Breast epithelium (tissue), 3 donors: ENCODE results near the gene AMBP.

Experiments used
- POLR2A ChIP-seq: fragments of 450-650 bp; IDR thresholded peaks from one replicate; pipeline ENCODE4 v1.6.1; 2016; ENCODE audit warnings: antibody characterized with exemption, mild to moderate bottlenecking, moderate library complexity
- POLR2AphosphoS5 ChIP-seq, 3 donors: sonication (generic); formaldehyde crosslinking; IDR thresholded peaks; one replicate each; pipeline ENCODE4 v1.6.1; 2017; ENCODE audit warnings: antibody characterized with exemption in 3 of 3
- TF ChIP-seq, protein P1 (sequence below), 3 donors: fragments of 450-650 bp; IDR thresholded peaks; one replicate each; pipeline ENCODE4 v1.5.1; 2016 to 2017; ENCODE audit warnings: antibody characterized with exemption in 3 of 3, mild to moderate bottlenecking in 3 of 3, moderate library complexity in 3 of 3

DNA sequence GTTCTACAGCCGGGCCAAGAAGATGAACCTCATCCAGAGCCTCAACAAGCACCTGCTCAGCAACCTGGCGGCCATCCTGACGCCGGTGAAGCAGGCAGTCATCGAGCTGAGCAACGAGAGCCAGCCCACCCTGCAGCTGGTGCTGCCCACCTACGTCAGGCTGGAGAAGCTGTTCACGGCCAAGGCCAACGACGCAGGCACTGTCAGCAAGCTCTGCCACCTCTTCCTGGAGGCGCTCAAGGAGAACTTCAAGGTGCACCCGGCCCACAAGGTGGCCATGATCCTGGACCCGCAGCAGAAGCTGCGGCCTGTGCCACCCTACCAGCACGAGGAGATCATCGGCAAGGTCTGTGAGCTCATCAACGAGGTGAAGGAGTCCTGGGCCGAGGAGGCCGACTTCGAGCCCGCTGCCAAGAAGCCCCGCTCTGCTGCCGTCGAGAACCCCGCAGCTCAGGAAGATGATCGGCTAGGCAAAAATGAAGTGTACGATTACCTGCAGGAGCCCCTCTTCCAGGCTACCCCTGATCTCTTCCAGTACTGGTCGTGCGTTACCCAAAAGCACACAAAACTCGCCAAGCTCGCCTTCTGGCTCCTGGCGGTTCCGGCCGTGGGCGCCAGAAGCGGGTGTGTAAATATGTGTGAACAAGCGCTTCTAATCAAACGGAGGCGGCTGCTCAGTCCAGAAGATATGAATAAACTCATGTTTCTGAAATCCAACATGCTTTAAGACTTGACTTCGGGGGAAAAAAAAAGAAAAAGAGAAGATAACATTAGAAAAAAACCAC is 28.5 kb downstream of the AMBP start:
- TF ChIP-seq, protein P1, sequence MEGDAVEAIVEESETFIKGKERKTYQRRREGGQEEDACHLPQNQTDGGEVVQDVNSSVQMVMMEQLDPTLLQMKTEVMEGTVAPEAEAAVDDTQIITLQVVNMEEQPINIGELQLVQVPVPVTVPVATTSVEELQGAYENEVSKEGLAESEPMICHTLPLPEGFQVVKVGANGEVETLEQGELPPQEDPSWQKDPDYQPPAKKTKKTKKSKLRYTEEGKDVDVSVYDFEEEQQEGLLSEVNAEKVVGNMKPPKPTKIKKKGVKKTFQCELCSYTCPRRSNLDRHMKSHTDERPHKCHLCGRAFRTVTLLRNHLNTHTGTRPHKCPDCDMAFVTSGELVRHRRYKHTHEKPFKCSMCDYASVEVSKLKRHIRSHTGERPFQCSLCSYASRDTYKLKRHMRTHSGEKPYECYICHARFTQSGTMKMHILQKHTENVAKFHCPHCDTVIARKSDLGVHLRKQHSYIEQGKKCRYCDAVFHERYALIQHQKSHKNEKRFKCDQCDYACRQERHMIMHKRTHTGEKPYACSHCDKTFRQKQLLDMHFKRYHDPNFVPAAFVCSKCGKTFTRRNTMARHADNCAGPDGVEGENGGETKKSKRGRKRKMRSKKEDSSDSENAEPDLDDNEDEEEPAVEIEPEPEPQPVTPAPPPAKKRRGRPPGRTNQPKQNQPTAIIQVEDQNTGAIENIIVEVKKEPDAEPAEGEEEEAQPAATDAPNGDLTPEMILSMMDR (IDR thresholded peaks at IDR 0.05): no peak
- no peak for TF ChIP-seq POLR2A
- no peak for TF ChIP-seq POLR2AphosphoS5 (IDR thresholded peaks at IDR 0.05)
